ENCODE data around the gene CDCP1.

Gene CDCP1

GRCh38 chr3:45180051-45180450 is 33.9 kb upstream of the CDCP1 start:
- TF ChIP-seq EGR1 (IDR thresholded peaks at IDR 0.05) (no peak), YY1 (IDR thresholded peaks at IDR 0.05; ENCODE audit: low read depth) (no peak), MAX (IDR thresholded peaks at IDR 0.05) (no peak), TCF12 (IDR thresholded peaks at IDR 0.05; ENCODE audit: low read depth) (no peak), USF1 (IDR thresholded peaks at IDR 0.05) (no peak), REST (IDR thresholded peaks at IDR 0.05; ENCODE audit: low read depth) (no peak), CREB1 (IDR thresholded peaks at IDR 0.05; ENCODE audit: low read depth) (no peak), RAD21 (IDR thresholded peaks at IDR 0.05; ENCODE audit: low read depth) (no peak), ZBTB7A (IDR thresholded peaks at IDR 0.05; ENCODE audit: low read depth) (no peak), CEBPB (IDR thresholded peaks at IDR 0.05) (no peak), EP300 (IDR thresholded peaks at IDR 0.05; ENCODE audit: borderline replicate concordance) (no peak), TEAD4 (IDR thresholded peaks at IDR 0.05) (no peak), NFIC (IDR thresholded peaks at IDR 0.05) (no peak), FOXM1 (IDR thresholded peaks at IDR 0.05; ENCODE audit: borderline replicate concordance, low read depth) (no peak), TAF1 (IDR thresholded peaks at IDR 0.05; ENCODE audit: low read depth) (no peak)

GRCh38 chr3:45179163-45179562 is 33.0 kb upstream of the CDCP1 start:
- TF ChIP-seq TAF1 (IDR thresholded peaks at IDR 0.05; ENCODE audit: low read depth), result no peak
- no peak for TF ChIP-seq MAX (IDR thresholded peaks at IDR 0.05)

- TF ChIP-seq YY1 (IDR thresholded peaks at IDR 0.05; ENCODE audit: low read depth) (no peak), CREB1 (IDR thresholded peaks at IDR 0.05; ENCODE audit: low read depth) (no peak), TAF1 (IDR thresholded peaks at IDR 0.05; ENCODE audit: low read depth) (no peak), RAD21 (IDR thresholded peaks at IDR 0.05; ENCODE audit: low read depth) (no peak), USF1 (IDR thresholded peaks at IDR 0.05) (no peak), REST (IDR thresholded peaks at IDR 0.05; ENCODE audit: low read depth) (no peak), NFIC (IDR thresholded peaks at IDR 0.05) (no peak)
Measured at GRCh38 chr3:45178183-45179023, 32.2 kb upstream of the CDCP1 start.

- no peak for TF ChIP-seq NFIC (IDR thresholded peaks at IDR 0.05)
- TF ChIP-seq TCF12 (IDR thresholded peaks at IDR 0.05; ENCODE audit: low read depth), result no peak
- TF ChIP-seq ZBTB7A (IDR thresholded peaks at IDR 0.05; ENCODE audit: low read depth), result no peak
- TF ChIP-seq CREB1 (IDR thresholded peaks at IDR 0.05; ENCODE audit: low read depth), result no peak
Measured at GRCh38 chr3:45176912-45177311, 30.7 kb upstream of the CDCP1 start.

GRCh38 chr3:45174234-45174633 is 28.1 kb upstream of the CDCP1 start:
- TF ChIP-seq TCF12 (IDR thresholded peaks at IDR 0.05; ENCODE audit: low read depth) (no peak), EP300 (IDR thresholded peaks at IDR 0.05; ENCODE audit: borderline replicate concordance) (no peak), EGR1 (IDR thresholded peaks at IDR 0.05) (no peak), CREB1 (IDR thresholded peaks at IDR 0.05; ENCODE audit: low read depth) (no peak), TAF1 (IDR thresholded peaks at IDR 0.05; ENCODE audit: low read depth) (no peak), RAD21 (IDR thresholded peaks at IDR 0.05; ENCODE audit: low read depth) (no peak), CEBPB (IDR thresholded peaks at IDR 0.05) (no peak), TEAD4 (IDR thresholded peaks at IDR 0.05) (no peak)

- TF ChIP-seq TEAD4 (IDR thresholded peaks at IDR 0.05) (no peak), RAD21 (IDR thresholded peaks at IDR 0.05; ENCODE audit: low read depth) (no peak), TCF12 (IDR thresholded peaks at IDR 0.05; ENCODE audit: low read depth) (no peak), CEBPB (IDR thresholded peaks at IDR 0.05) (no peak), USF1 (IDR thresholded peaks at IDR 0.05) (no peak), MAX (IDR thresholded peaks at IDR 0.05) (no peak), EP300 (IDR thresholded peaks at IDR 0.05; ENCODE audit: borderline replicate concordance) (no peak), NFIC (IDR thresholded peaks at IDR 0.05) (no peak), EGR1 (IDR thresholded peaks at IDR 0.05) (no peak), FOXM1 (IDR thresholded peaks at IDR 0.05; ENCODE audit: borderline replicate concordance, low read depth) (no peak), YY1 (IDR thresholded peaks at IDR 0.05; ENCODE audit: low read depth) (no peak), CREB1 (IDR thresholded peaks at IDR 0.05; ENCODE audit: low read depth) (no peak), ZBTB7A (IDR thresholded peaks at IDR 0.05; ENCODE audit: low read depth) (no peak), TAF1 (IDR thresholded peaks at IDR 0.05; ENCODE audit: low read depth) (no peak), REST (IDR thresholded peaks at IDR 0.05; ENCODE audit: low read depth) (no peak)
Measured at GRCh38 chr3:45173776-45174175, 27.6 kb upstream of the CDCP1 start.
